HepG2 (cell line): ENCODE data around the gene FOXS1. TPM values are rescaled to one million over a fixed set of nuclear protein-coding genes. Genes with fewer than 3 reads are reported as not detected.
A peak's percentile ranks its signal among the peaks of the same experiment; 100 is the strongest.

Experiments
- CENPT ChIP-seq: sonication (generic); formaldehyde crosslinking; IDR thresholded peaks from 2 replicates; pipeline ENCODE4 v1.8.0; 2022; ENCODE audit warnings: low read depth, mild to moderate bottlenecking, moderate library complexity, missing genetic modification reagents
- ETV6 ChIP-seq: sonication (generic); formaldehyde crosslinking; conservative IDR thresholded peaks from 2 replicates; pipeline ENCODE4 v1.4.0; 2020; ENCODE audit warnings: missing genetic modification reagents
- FOXO1 ChIP-seq: sonication (generic); formaldehyde crosslinking; IDR thresholded peaks from 2 replicates; pipeline ENCODE4 v1.4.0; 2020; ENCODE audit warnings: missing genetic modification reagents
- GABPB1 ChIP-seq: IDR thresholded peaks from 2 replicates; pipeline ENCODE4 v1.6.1; 2016; ENCODE audit warnings: mild to moderate bottlenecking, missing genetic modification reagents, moderate library complexity, missing compliant biosample characterization
- HIVEP1 ChIP-seq: sonication (generic); formaldehyde crosslinking; IDR thresholded peaks from 2 replicates; pipeline ENCODE4 v1.4.0; 2020; ENCODE audit warnings: mild to moderate bottlenecking, missing genetic modification reagents
- HNF4A ChIP-seq: sonication (generic); formaldehyde crosslinking; IDR thresholded peaks from 2 replicates; pipeline ENCODE4 v1.4.0; 2020; ENCODE audit warnings: missing genetic modification reagents
- HOXA7 ChIP-seq: sonication (generic); formaldehyde crosslinking; IDR thresholded peaks from 2 replicates; pipeline ENCODE4 v1.8.1; 2022; ENCODE audit warnings: mild to moderate bottlenecking, missing genetic modification reagents, moderate library complexity
- IKZF4 ChIP-seq: sonication (generic); formaldehyde crosslinking; IDR thresholded peaks from 2 replicates; pipeline ENCODE4 v1.5.1; 2020; ENCODE audit warnings: borderline replicate concordance, mild to moderate bottlenecking, low read depth, missing genetic modification reagents; ENCODE audit errors: not compliant biosample characterization
- KDM2A ChIP-seq: sonication (generic); formaldehyde crosslinking; IDR thresholded peaks from 2 replicates; pipeline ENCODE4 v1.4.0; 2020; ENCODE audit warnings: low read depth, missing genetic modification reagents, borderline replicate concordance
- KLF11 ChIP-seq: IDR thresholded peaks from 2 replicates; pipeline ENCODE4 v1.6.1; 2016; ENCODE audit warnings: missing compliant biosample characterization
- MED13 ChIP-seq: sonication (generic); formaldehyde crosslinking; IDR thresholded peaks from 2 replicates; pipeline ENCODE4 v1.5.0; 2020; ENCODE audit warnings: missing genetic modification reagents
- SAP130 ChIP-seq: IDR thresholded peaks from 2 replicates; pipeline ENCODE4 v1.6.1; 2016; ENCODE audit warnings: low read depth
- SOX6 ChIP-seq, 2 experiments: fragments of 450-650 bp in 1 of 2; sonication (generic) in 1 of 2; formaldehyde crosslinking in 1 of 2; IDR thresholded peaks; 2 replicates each; pipeline versions ENCODE4 v1.4.0 to v1.6.1; 2017 to 2020; ENCODE audit warnings: antibody characterized with exemption in 1 of 2, mild to moderate bottlenecking in 1 of 2, missing genetic modification reagents in 1 of 2
- SP1 ChIP-seq, 2 experiments: fragments of 450-650 bp in 1 of 2; sonication (generic) in 1 of 2; formaldehyde crosslinking in 1 of 2; IDR thresholded peaks; 2 replicates each; pipeline versions ENCODE4 v1.4.0 to v1.6.1; 2016 to 2020; ENCODE audit warnings: missing genetic modification reagents in 1 of 2
- SP4 ChIP-seq: sonication (generic); formaldehyde crosslinking; IDR thresholded peaks from 2 replicates; pipeline ENCODE4 v1.8.1; 2023; ENCODE audit warnings: mild to moderate bottlenecking, missing genetic modification reagents
- SP5 ChIP-seq: IDR thresholded peaks from 2 replicates; pipeline ENCODE4 v1.6.1; 2016; ENCODE audit warnings: low read depth, borderline replicate concordance
- ZBTB3 ChIP-seq: sonication (generic); formaldehyde crosslinking; IDR thresholded peaks from 2 replicates; pipeline ENCODE4 v1.4.0; 2020; ENCODE audit warnings: low read depth, mild to moderate bottlenecking, moderate library complexity, missing genetic modification reagents, borderline replicate concordance
- ZFY ChIP-seq: sonication (generic); formaldehyde crosslinking; IDR thresholded peaks from 2 replicates; pipeline ENCODE4 v1.4.0; 2020; ENCODE audit warnings: missing genetic modification reagents
- ZMYM3 ChIP-seq: sonication (generic); formaldehyde crosslinking; IDR thresholded peaks from 2 replicates; pipeline ENCODE4 v1.5.1; 2020; ENCODE audit warnings: mild to moderate bottlenecking, missing genetic modification reagents
- ZNF101 ChIP-seq: sonication (generic); formaldehyde crosslinking; IDR thresholded peaks from 2 replicates; pipeline ENCODE4 v1.4.0; 2020; ENCODE audit warnings: mild to moderate bottlenecking, low read depth, missing genetic modification reagents, borderline replicate concordance
- ZNF205 ChIP-seq: IDR thresholded peaks from 2 replicates; pipeline ENCODE4 v1.6.1; 2018; ENCODE audit warnings: missing biosample characterization, missing genetic modification reagents
- ZNF263 ChIP-seq: sonication (generic); formaldehyde crosslinking; IDR thresholded peaks from 2 replicates; pipeline ENCODE4 v1.4.0; 2020; ENCODE audit warnings: missing genetic modification reagents
- ZNF383 ChIP-seq: sonication (generic); formaldehyde crosslinking; IDR thresholded peaks from 2 replicates; pipeline ENCODE4 v1.4.0; 2020; ENCODE audit warnings: missing genetic modification reagents, mild to moderate bottlenecking, borderline replicate concordance
- ZNF572 ChIP-seq: sonication (generic); formaldehyde crosslinking; IDR thresholded peaks from 2 replicates; pipeline ENCODE4 v1.5.1; 2020; ENCODE audit warnings: mild to moderate bottlenecking, missing genetic modification reagents
- ZNF577 ChIP-seq: sonication (generic); formaldehyde crosslinking; IDR thresholded peaks from 2 replicates; pipeline ENCODE4 v1.4.0; 2020; ENCODE audit warnings: mild to moderate bottlenecking, low read depth, missing genetic modification reagents, borderline replicate concordance
- ZNF670 ChIP-seq: sonication (generic); formaldehyde crosslinking; IDR thresholded peaks from 2 replicates; pipeline ENCODE4 v1.8.0; 2022; ENCODE audit warnings: mild to moderate bottlenecking, missing genetic modification reagents, borderline replicate concordance
- ZNF891 ChIP-seq: sonication (generic); formaldehyde crosslinking; IDR thresholded peaks from 2 replicates; pipeline ENCODE4 v1.5.0; 2020; ENCODE audit warnings: mild to moderate bottlenecking, missing genetic modification reagents
- polyA plus RNA-seq, 8 experiments: library from polyadenylated mRNA; depleted of rRNA in 3 of 8; stranded (reverse) in 7 of 8; unstranded in 1 of 8; fragments of >200 nt; fragmentation: Illumina TruSeq in 4 of 8; extraction: Trizol in 4 of 8; gene quantifications; 2 replicates each; pipeline versions ENCODE4 v1.2.1 to v1.2.3, GENCODE V29; 2011 to 2016; ENCODE audit warnings: low read depth in 4 of 8, missing spikeins in 1 of 8, mixed read lengths in 1 of 8; ENCODE audit not compliant: insufficient read depth in 1 of 8
- total RNA-seq, 5 experiments: library from RNA; depleted of rRNA; stranded (reverse); fragments of >200 nt; fragmentation: Illumina TruSeq; extraction: Trizol; gene quantifications; 2 replicates each; pipeline ENCODE4 v1.2.3, GENCODE V29; 2016; ENCODE audit warnings: low read depth in 1 of 5
- TF ChIP-seq, protein P1 (sequence below): sonication (generic); formaldehyde crosslinking; IDR thresholded peaks from 2 replicates; pipeline ENCODE4 v1.9.0; 2021; ENCODE audit warnings: missing genetic modification reagents, borderline replicate concordance
- TF ChIP-seq, protein P2 (sequence below): sonication (generic); formaldehyde crosslinking; IDR thresholded peaks from 2 replicates; pipeline ENCODE4 v1.9.0; 2021; ENCODE audit warnings: missing genetic modification reagents, mild to moderate bottlenecking, borderline replicate concordance

The FOXS1 gene
- total and polyA plus RNA-seq, 2 of the 13 experiments (the other 11 are each of a cell fraction or from before 2014, with no cell fraction given): not detected

DNA sequence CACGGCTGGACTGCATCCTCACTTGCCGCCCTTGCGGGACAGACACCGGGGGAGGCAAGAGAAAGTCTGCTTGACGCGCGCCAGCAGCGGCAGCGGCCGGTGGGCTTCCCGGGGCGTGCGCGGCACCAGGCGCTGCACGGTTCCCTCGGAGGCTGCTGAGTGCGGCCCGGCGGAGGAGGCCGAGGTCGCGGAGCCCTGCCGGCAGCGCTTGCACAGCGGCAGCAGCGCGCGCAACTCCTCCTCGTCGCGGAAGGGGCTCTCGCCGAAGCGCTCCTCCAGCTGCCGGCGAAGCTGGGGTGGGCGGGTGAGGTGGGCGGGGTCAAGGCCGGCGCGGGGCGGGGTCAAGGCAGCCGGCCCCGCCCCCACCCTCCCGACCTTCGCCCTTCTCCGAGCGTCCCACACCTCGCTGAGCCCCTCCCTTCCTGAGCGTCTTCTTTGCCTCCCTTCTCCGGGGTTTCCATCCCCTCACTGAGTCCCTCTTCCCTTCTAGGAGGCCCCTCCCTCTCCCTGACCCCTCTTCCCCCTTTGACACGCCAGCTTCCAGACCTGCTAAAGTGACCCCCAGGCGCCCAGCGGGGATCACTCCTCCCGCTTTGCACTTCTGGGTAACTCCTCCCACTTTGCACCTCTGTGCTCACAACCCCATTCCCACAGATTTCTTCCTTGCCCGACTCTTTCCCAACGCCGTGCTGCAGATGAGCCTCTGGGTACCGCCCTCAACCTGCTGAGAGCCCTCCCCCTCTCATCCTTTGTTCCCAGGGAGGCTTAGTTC, 16.2 kb upstream of the FOXS1 start (continued):
- TF ChIP-seq, protein P1, sequence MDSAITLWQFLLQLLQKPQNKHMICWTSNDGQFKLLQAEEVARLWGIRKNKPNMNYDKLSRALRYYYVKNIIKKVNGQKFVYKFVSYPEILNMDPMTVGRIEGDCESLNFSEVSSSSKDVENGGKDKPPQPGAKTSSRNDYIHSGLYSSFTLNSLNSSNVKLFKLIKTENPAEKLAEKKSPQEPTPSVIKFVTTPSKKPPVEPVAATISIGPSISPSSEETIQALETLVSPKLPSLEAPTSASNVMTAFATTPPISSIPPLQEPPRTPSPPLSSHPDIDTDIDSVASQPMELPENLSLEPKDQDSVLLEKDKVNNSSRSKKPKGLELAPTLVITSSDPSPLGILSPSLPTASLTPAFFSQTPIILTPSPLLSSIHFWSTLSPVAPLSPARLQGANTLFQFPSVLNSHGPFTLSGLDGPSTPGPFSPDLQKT (CRISPR knock-in tag): no peak
- TF ChIP-seq MED13 (CRISPR knock-in tag) (0 out of 2 replicates have a peak, but pooled peaks have one; percentile 18), IKZF4 (CRISPR knock-in tag) (no peak), KLF11 (CRISPR knock-in tag) (no peak), HOXA7 (CRISPR knock-in tag) (no peak), ZNF577 (CRISPR knock-in tag) (no peak), ZNF383 (CRISPR knock-in tag) (no peak), ZNF101 (CRISPR knock-in tag) (0 out of 2 replicates have a peak, but pooled peaks have one; percentile 5), FOXO1 (CRISPR knock-in tag) (0 out of 2 replicates have a peak, but pooled peaks have one; percentile 9), CENPT (CRISPR knock-in tag) (no peak), ZNF263 (CRISPR knock-in tag) (peak; percentile 21), HNF4A (CRISPR knock-in tag) (peak; percentile 41; the same call in 1 of the 2 replicates), SP5 (0 out of 2 replicates have a peak, but pooled peaks have one; percentile 9), SP4 (CRISPR knock-in tag) (peak; percentile 86), ZNF205 (no peak; the same call in 1 of the 2 replicates), GABPB1 (CRISPR knock-in tag) (peak; percentile 53; the same call in 1 of the 2 replicates), HIVEP1 (0 out of 2 replicates have a peak, but pooled peaks have one; percentile 19), ETV6 (CRISPR knock-in tag) (peak; percentile 32; the same call in 1 of the 2 replicates), ZFY (CRISPR knock-in tag) (peak; percentile 58; the same call in 1 of the 2 replicates), SP1 (IDR thresholded peaks at IDR 0.05) (no peak), SP1 (CRISPR knock-in tag; IDR thresholded peaks at IDR 0.05) (peak; percentile 74), ZNF670 (CRISPR knock-in tag) (no peak), KDM2A (peak; percentile 63; the same call in 1 of the 2 replicates), SOX6 (IDR thresholded peaks at IDR 0.05) (no peak), SOX6 (CRISPR knock-in tag; IDR thresholded peaks at IDR 0.05) (peak; percentile 58), ZBTB3 (CRISPR knock-in tag) (0 out of 2 replicates have a peak, but pooled peaks have one; percentile 40), ZMYM3 (CRISPR knock-in tag) (no peak), SAP130 (CRISPR knock-in tag) (peak; percentile 54), ZNF572 (0 out of 2 replicates have a peak, but pooled peaks have one; percentile 16), ZNF891 (CRISPR knock-in tag) (peak; percentile 35; the same call in 1 of the 2 replicates)
- TF ChIP-seq, protein P2, sequence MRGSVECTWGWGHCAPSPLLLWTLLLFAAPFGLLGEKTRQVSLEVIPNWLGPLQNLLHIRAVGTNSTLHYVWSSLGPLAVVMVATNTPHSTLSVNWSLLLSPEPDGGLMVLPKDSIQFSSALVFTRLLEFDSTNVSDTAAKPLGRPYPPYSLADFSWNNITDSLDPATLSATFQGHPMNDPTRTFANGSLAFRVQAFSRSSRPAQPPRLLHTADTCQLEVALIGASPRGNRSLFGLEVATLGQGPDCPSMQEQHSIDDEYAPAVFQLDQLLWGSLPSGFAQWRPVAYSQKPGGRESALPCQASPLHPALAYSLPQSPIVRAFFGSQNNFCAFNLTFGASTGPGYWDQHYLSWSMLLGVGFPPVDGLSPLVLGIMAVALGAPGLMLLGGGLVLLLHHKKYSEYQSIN (CRISPR knock-in tag): no peak
